Smooth muscle cell (in vitro differentiated cells): ENCODE measurements around the gene JAK1. TPM values are rescaled to one million over a fixed set of nuclear protein-coding genes. Genes with fewer than 3 reads are reported as not detected.

ENCODE experiments used
- DNase-seq: peaks from one replicate; lab custom pipeline; 2025; ENCODE audit not compliant: unreplicated experiment; lab: John Stamatoyannopoulos, UW
- H2AFZ ChIP-seq: fragments of 200-600 bp; sonication (generic); 2 replicates; pipeline ENCODE4 v1.6.0; 2016; ENCODE audit warnings: antibody characterized with exemption, low read depth, mild to moderate bottlenecking
- H3F3A ChIP-seq: fragments of 200-600 bp; sonication (generic); 2 replicates; pipeline ENCODE4 v1.6.0; 2017; ENCODE audit warnings: antibody characterized with exemption, low read depth
- H3K27ac ChIP-seq: fragments of 200-600 bp; sonication (generic); 2 replicates; pipeline ENCODE4 v1.5.1; 2016; ENCODE audit warnings: low read depth, mild to moderate bottlenecking
- H3K27me3 ChIP-seq: fragments of 200-600 bp; sonication (generic); 2 replicates; pipeline ENCODE4 v1.6.1; 2016; ENCODE audit warnings: low read depth, mild to moderate bottlenecking
- H3K36me3 ChIP-seq: fragments of 200-600 bp; sonication (generic); 2 replicates; pipeline ENCODE4 v1.5.1; 2016; ENCODE audit warnings: low read depth
- H3K4me1 ChIP-seq: fragments of 200-600 bp; sonication (generic); 2 replicates; pipeline ENCODE4 v1.5.1; 2016; ENCODE audit warnings: low read depth
- H3K4me2 ChIP-seq: fragments of 200-600 bp; sonication (generic); 2 replicates; pipeline ENCODE4 v1.6.0; 2016; ENCODE audit warnings: mild to moderate bottlenecking
- H3K4me3 ChIP-seq: fragments of 200-600 bp; sonication (generic); 2 replicates; pipeline ENCODE4 v1.5.1; 2016; ENCODE audit warnings: mild to moderate bottlenecking
- H3K79me2 ChIP-seq: fragments of 200-600 bp; sonication (generic); 2 replicates; pipeline ENCODE4 v1.6.0; 2016; ENCODE audit warnings: low read depth, mild to moderate bottlenecking
- H3K9ac ChIP-seq: fragments of 200-600 bp; sonication (generic); 2 replicates; pipeline ENCODE4 v1.6.0; 2016; ENCODE audit warnings: low read depth
- H3K9me3 ChIP-seq: fragments of 200-600 bp; sonication (generic); replicated peaks from 2 replicates; pipeline ENCODE4 v1.5.1; 2016; ENCODE audit warnings: low read depth
- H4K20me1 ChIP-seq: fragments of 200-600 bp; sonication (generic); 2 replicates; pipeline ENCODE4 v1.6.0; 2016; ENCODE audit warnings: low read depth
- CTCF ChIP-seq: fragments of 200-600 bp; sonication (generic); IDR thresholded peaks from 2 replicates; pipeline ENCODE4 v1.5.1; 2017; ENCODE audit warnings: borderline replicate concordance, mild to moderate bottlenecking, antibody characterized with exemption; ENCODE audit not compliant: insufficient read depth, poor library complexity, severe bottlenecking
- WGBS: methylation state at CpG from one replicate; pipeline ENCODE4 v1.1.7; 2016; ENCODE audit warnings: low lambda C conversion rate; 5-methylcytosine and 5-hydroxymethylcytosine counted together
- polyA plus RNA-seq: library from polyadenylated mRNA; unstranded; fragments of >200 nt; fragmentation: Nextera tagmentation; extraction: Ambion mirVana; gene quantifications from 2 replicates; pipeline ENCODE4 v1.2.1, GENCODE V29; 2016
- total RNA-seq: library from RNA; depleted of rRNA; stranded (reverse); fragments of >200 nt; gene quantifications from 2 replicates; pipeline ENCODE4 v1.2.3, GENCODE V29; 2014

The JAK1 gene
- total and polyA plus RNA-seq, 2 experiments from 2014 or later, result 44.9 to 110 TPM

GRCh38 chr1:64856553-64856952 lies 109.8 kb downstream of the JAK1 start:
- Histone ChIP-seq H4K20me1 (no peaks in the 10 kb centered on the region), H3K27ac (no peak overlapping the region), H3K4me1 (no peaks in the 10 kb centered on the region), H3K9ac (no peak overlapping the region), H3K4me3 (no peak overlapping the region), H3K27me3 (no peaks in the 10 kb centered on the region), H2AFZ (no peak overlapping the region), H3K36me3 (peaks cover 10% of the 10 kb centered on the region), H3K9me3 (no peaks in the 10 kb centered on the region), H3K4me2 (no peak overlapping the region), H3K79me2 (no peaks in the 10 kb centered on the region), H3F3A (no peaks in the 10 kb centered on the region)
- WGBS, result 91% methylated on average over 10 of the region's 10 CpGs
- TF ChIP-seq CTCF, result no peak
- DNase-seq, result no peak

- WGBS, result 98% methylated on average over 8 of the region's 8 CpGs
- no peak for TF ChIP-seq CTCF
- peaks cover 10% of the 10 kb centered on the region for H3K36me3 ChIP-seq
- no peak overlapping the region for H3K4me3 ChIP-seq
- no peaks in the 10 kb centered on the region for H3K27me3 ChIP-seq
- H3K9me3 ChIP-seq, result no peaks in the 10 kb centered on the region
- no peaks in the 10 kb centered on the region for H3F3A ChIP-seq
- DNase-seq, result no peak
- no peaks in the 10 kb centered on the region for H3K4me1 ChIP-seq
- no peak overlapping the region for H3K4me2 ChIP-seq
- no peak overlapping the region for H2AFZ ChIP-seq
- no peak overlapping the region for H3K9ac ChIP-seq
- no peaks in the 10 kb centered on the region for H4K20me1 ChIP-seq
- no peak overlapping the region for H3K27ac ChIP-seq
- no peaks in the 10 kb centered on the region for H3K79me2 ChIP-seq
Measured at GRCh38 chr1:64855557-64855956, 110.8 kb downstream of the JAK1 start.

- no peaks in the 10 kb centered on the region for H3F3A ChIP-seq
- no peaks in the 10 kb centered on the region for H3K9me3 ChIP-seq
- H3K27ac ChIP-seq, result no peak overlapping the region
- DNase-seq, result no peak
- no peak for TF ChIP-seq CTCF
- no peaks in the 10 kb centered on the region for H3K27me3 ChIP-seq
- peaks cover 10% of the 10 kb centered on the region for H3K36me3 ChIP-seq
- no peak overlapping the region for H3K4me3 ChIP-seq
- H3K79me2 ChIP-seq, result no peaks in the 10 kb centered on the region
- H2AFZ ChIP-seq, result no peak overlapping the region
- no peak overlapping the region for H3K9ac ChIP-seq
- H3K4me2 ChIP-seq, result no peak overlapping the region
- no peaks in the 10 kb centered on the region for H3K4me1 ChIP-seq
- 97% methylated on average over 5 of the region's 5 CpGs for WGBS
- H4K20me1 ChIP-seq, result no peaks in the 10 kb centered on the region
Measured at GRCh38 chr1:64854674-64855073, 111.7 kb downstream of the JAK1 start.

- 97% methylated on average over 7 of the region's 7 CpGs for WGBS
- Histone ChIP-seq H3K9ac (no peak overlapping the region), H3K4me3 (no peak overlapping the region), H3K79me2 (no peaks in the 10 kb centered on the region), H3K9me3 (no peaks in the 10 kb centered on the region), H3K4me2 (no peak overlapping the region), H3K4me1 (no peaks in the 10 kb centered on the region), H4K20me1 (no peaks in the 10 kb centered on the region), H3F3A (no peaks in the 10 kb centered on the region), H3K36me3 (peaks cover 14% of the 10 kb centered on the region), H3K27me3 (no peaks in the 10 kb centered on the region), H3K27ac (no peak overlapping the region), H2AFZ (no peak overlapping the region)
- no peak for TF ChIP-seq CTCF
- DNase-seq, result no peak
Measured at GRCh38 chr1:64851664-64852063, 114.7 kb downstream of the JAK1 start.
